ENCODE data around the gene POU3F1.

POU3F1 gene

DNA sequence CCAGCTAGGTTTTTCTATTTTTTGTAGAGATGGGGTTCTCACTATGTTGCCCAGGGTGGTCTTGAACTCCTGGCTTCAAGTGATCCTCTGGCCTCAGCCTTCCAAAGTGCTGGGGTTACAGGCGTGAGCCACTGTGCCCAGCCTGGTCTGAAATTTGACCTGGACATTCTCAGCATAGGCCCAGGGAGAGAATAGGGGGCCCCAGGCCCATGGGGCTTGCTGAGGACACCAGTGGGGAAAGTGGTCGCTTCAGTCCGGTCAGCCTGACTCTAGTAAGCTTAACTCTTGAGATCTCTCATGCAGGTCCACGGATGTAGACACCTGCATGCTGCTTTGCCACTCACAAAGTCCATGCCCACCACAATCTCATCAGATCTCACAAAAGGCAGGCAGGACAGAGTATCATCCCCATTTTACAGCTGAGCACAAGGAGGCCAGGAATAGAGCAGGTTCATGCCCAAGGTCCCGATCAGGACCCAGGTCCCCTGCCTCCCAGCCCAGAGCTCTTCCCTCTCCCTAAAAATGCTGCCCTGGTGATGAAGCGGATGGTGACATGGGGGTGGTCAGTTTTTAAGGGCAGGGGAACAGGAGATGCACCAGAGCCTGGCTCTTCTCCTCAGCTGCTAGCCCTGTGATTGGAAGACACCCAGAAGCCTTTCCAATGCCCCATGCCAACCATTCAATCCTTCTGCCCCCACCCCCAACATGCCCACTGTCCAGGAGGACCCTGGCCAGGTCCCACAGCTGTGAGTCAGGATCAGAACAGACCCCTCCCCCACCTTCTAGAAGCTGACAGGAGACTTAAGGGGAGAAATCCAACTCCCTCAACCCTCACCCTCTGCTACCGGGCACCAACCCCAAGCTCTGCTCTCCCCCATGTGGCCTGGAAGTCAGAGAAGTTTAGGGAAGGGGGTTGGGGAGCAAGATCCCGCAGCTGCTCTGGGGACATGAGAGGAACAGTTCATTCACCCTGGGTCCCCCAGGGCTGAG lies 43.0 kb downstream of the POU3F1 start:
- no peak for DNase-seq

GRCh38 chr1:38000529-38001455 lies 45.8 kb downstream of the POU3F1 start:
- no peak for DNase-seq

DNA sequence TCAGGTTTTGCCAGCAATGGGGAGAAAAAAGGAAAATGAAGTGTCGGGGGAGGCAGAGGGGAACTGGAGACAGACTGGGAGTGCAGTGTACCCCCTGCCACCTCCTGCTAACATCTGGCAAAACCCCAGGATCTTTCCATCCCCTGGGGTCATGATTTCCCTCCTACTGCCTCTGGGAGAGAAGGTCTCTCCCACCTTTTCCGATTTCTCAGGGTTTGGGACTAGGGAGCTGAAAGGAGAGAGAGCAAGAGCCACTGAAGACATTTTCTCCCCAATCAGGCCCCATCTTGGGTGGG lies 46.4 kb downstream of the POU3F1 start:
- no peak for DNase-seq

DNA sequence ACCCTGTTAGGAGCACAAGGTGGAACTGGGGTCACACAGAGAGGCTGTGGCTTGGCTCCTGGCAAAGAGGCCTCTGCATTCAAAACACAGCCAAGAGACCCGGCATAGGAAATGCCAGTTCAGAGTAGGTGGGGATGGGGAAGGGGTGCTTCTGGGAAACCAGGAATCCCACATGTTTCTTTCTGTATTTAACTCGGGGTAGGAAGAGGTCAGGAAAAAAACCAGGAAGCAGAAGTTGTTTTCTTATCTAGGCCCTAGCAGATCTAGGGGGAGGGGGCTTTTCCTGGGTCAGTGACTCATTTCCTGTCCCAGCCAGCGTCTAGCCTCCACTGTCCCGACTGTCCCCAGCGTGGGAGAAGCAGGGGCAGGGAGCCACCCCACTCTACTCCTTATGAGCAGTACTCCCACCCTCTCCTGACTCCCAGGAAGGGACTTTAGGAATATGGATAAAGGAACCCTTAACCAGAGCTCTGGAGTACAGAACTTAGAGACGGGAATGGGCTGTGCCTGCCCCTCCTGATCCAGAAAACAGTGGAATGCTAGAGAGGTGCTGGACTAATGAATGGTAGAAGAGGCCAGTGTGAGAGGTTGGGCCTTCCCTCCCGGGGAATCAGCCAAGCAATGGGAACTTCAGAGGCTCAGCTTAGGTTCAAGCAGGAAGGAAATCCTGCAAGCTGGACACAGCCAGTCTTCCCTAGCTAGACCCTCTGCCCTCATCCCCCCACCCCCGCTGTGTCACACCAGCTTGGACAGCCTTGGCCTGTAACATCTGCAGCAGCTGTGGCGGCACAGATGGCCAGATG lies 47.0 kb downstream of the POU3F1 start:
- no peak for DNase-seq

DNA sequence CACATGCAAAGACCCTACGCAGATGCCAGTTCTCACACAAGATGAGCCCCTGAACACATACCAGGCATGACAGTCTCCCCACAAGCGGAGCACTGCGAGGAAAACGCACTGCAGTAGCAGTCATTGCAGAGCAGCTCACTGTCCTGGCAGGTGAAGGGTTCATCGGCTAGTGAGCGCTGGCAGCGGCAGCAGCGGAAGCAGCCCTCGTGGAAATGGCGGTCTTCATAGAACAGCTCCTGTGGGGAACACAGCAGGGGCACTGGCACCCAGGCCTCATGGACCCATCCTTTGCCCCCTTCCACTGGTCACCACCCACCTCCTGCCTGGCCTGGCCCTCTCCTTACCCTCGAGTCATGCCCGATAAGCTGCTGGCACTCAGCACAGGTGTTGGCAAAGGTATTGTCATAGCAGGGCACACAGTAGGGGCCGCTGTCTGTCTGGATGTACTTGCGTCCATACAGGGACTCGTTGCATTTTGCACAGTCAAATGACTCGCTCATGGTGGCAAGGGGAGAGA lies 47.6 kb downstream of the POU3F1 start:
- DNase-seq = no peak

GRCh38 chr1:37998089-37998808 lies 48.3 kb downstream of the POU3F1 start:
- no peak for DNase-seq

DNA sequence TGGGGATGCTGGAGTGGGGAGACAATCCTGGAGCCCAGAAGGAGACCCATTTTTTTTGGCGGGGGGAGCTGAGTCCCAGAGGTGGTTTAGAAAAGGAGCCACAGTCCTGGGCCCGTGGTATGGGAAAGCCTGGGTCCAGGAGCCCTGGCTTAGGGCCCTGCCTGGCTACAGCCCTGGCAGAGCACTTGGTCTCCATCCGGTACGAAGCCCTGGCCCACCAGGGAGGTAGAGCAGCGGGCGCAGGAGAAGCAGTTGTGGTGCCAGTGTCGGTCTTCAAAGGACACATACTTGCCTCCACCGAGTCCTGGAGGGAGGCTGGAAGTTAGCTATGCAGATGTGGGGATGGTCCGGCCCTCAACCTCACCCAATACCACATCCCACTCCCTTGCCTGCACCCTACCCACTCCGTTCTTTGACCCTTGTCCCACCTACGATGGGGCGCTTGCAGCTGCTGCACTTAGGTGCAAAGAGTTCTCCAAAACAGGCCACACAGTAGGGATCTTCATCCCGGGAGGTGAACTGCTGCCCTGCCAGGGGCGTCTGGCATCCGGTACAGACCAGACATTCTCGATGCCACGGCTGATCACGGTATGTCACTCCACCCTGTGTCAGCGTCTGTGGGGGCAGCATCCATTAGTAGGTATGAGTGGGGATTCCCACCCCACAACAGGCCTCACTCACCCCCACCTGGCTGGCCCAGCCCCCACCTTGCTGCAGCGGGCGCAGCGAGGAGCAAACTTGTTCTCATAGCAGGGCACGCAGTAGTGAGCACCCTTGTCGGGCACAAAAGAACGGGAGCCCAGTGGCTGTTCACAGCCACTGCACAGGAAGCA lies 49.1 kb downstream of the POU3F1 start:
- no peak for DNase-seq

DNA sequence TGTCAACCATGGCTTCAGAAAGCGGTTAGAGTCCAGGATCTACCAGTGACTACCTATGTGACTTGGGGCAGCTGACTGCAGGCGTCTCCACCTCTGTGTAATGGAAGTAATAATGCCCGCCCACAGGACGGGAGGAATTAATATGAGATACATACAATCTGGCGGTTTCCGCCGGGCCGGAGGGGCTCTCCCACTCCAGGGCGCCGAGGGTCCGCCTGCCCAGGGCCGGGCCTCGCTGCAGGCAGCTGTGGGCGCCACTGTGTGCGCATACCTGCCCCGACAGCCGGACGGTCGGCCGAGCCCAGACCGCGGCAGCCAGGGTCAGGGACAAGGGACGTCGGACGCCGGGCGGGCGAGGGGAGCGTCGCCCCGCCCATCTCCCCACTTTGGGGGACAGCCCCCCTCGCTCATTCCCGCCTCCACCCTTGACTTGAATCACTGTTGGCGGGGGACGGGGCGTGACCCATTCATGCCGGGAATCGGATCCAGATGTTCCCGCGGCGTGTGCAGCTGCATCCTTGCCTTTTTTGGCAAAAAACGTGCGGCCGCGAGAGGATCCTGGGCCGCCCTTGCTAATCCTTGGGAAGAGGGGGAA lies 50.7 kb downstream of the POU3F1 start:
- no peak for DNase-seq

DNA sequence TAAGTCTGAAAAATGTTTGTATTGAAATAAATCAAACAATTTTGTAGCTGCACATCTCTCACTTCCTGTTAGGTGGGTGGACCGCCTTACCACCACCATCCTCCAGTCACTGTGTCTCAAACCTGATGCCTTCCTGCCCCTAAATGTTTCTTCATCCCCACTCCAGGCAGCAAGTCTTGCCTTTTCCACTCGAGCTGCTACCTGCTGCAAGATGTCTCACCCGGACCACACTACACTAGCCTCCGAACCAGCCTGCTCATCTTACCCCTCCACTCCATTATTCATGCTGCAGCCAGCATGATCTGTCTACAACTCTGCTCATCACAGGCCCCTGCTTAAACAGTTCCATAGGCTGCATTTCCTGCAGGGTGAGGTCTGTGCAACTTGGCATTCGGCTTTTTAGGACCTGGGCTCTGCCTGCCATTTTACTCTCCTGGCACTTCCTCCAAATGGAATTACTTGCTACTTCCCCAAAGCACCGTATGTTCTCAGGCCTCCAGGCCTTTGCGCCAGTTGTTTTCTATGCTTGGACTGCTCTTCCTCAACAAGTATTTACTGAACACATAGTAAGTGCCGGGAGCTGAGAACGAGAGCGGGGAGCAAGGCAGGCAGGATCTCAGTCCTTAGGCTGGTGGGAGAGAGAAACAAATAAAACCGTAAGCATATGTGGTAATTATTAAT lies 51.6 kb downstream of the POU3F1 start:
- DNase-seq = no peak

Measured in CD4-positive, alpha-beta T cell treated with Interleukin-12 subunit alpha and Interleukin-12 subunit beta, for 1 hour (primary cell).